ENCODE data around the gene PPAN.

- no peak for TF ChIP-seq CTCF (tag by site-specific recombination; IDR thresholded peaks at IDR 0.05)
- TF ChIP-seq ZNF292 (tag by site-specific recombination; IDR thresholded peaks at IDR 0.05; ENCODE audit: borderline replicate concordance, low read depth) = no peak
- no peak for TF ChIP-seq RBAK (tag by site-specific recombination; IDR thresholded peaks at IDR 0.05)
- no peak for TF ChIP-seq ZEB2 (tag by site-specific recombination; IDR thresholded peaks at IDR 0.05)
- TF ChIP-seq ZNF777 (tag by site-specific recombination; IDR thresholded peaks at IDR 0.05; ENCODE audit: borderline replicate concordance) = no peak
- no peak for TF ChIP-seq ZBTB21 (tag by site-specific recombination; IDR thresholded peaks at IDR 0.05)
- TF ChIP-seq ZFHX2 (tag by site-specific recombination; conservative IDR thresholded peaks at IDR 0.05) = no peak
- no peak for TF ChIP-seq ZNF521 (tag by site-specific recombination; IDR thresholded peaks at IDR 0.05)
- TF ChIP-seq TSHZ1 (tag by site-specific recombination; IDR thresholded peaks at IDR 0.05; ENCODE audit: borderline replicate concordance) = no peak
- no peak for TF ChIP-seq ZNF514 (tag by site-specific recombination; IDR thresholded peaks at IDR 0.05)
Measured at GRCh38 chr19:10142701-10143375, 36.7 kb downstream of the PPAN start.
